Activated T-helper 9 cell treated with anti-CD3 and anti-CD28 coated beads, Interleukin-2, amount 50 U/mL, for 16 hours (primary cell): ENCODE measurements around the gene MAPK8.

ENCODE experiments used
- DNase-seq: peaks from one replicate; pipeline ENCODE4 v3.0.0-alpha.2; 2020; ENCODE audit warnings: low read depth

MAPK8 gene

GRCh38 chr10:48384699-48384982 lies 78.2 kb downstream of the MAPK8 start:
- no peak for DNase-seq

- no peak for DNase-seq
These were observed 82.8 kb downstream of the MAPK8 start for GRCh38 chr10:48389272-48389671.

- no peak for DNase-seq
These were observed 83.5 kb downstream of the MAPK8 start for GRCh38 chr10:48389846-48390557.

GRCh38 chr10:48390558-48390871 lies 84.0 kb downstream of the MAPK8 start:
- DNase-seq, result no peak

GRCh38 chr10:48390933-48391845 lies 84.7 kb downstream of the MAPK8 start:
- DNase-seq, result no peak

- no peak for DNase-seq
These were observed 85.5 kb downstream of the MAPK8 start for GRCh38 chr10:48391994-48392393.

GRCh38 chr10:48398261-48398660 lies 91.8 kb downstream of the MAPK8 start:
- no peak for DNase-seq

- no peak for DNase-seq
These were observed 92.6 kb downstream of the MAPK8 start for GRCh38 chr10:48399056-48399541.

GRCh38 chr10:48399551-48399950 lies 93.1 kb downstream of the MAPK8 start:
- DNase-seq, result no peak

GRCh38 chr10:48400129-48400849 lies 93.8 kb downstream of the MAPK8 start:
- no peak for DNase-seq

- no peak for DNase-seq
These were observed 94.4 kb downstream of the MAPK8 start for GRCh38 chr10:48400850-48401220.

GRCh38 chr10:48404646-48405045 lies 98.2 kb downstream of the MAPK8 start:
- no peak for DNase-seq

GRCh38 chr10:48406204-48406603 lies 99.7 kb downstream of the MAPK8 start:
- no peak for DNase-seq

- DNase-seq, result no peak
These were observed 100.2 kb downstream of the MAPK8 start for GRCh38 chr10:48406658-48407057.

- no peak for DNase-seq
These were observed 104.0 kb downstream of the MAPK8 start for GRCh38 chr10:48410503-48410902.

- no peak for DNase-seq
These were observed 105.0 kb downstream of the MAPK8 start for GRCh38 chr10:48411510-48411909.

- DNase-seq, result no peak
These were observed 105.6 kb downstream of the MAPK8 start for GRCh38 chr10:48412081-48412480.

GRCh38 chr10:48412933-48413332 lies 106.5 kb downstream of the MAPK8 start:
- no peak for DNase-seq

- no peak for DNase-seq
These were observed 107.7 kb downstream of the MAPK8 start for GRCh38 chr10:48414160-48414559.

GRCh38 chr10:48414778-48415177 lies 108.3 kb downstream of the MAPK8 start:
- no peak for DNase-seq

- no peak for DNase-seq
These were observed 110.2 kb downstream of the MAPK8 start for GRCh38 chr10:48416584-48417232.

- DNase-seq, result no peak
These were observed 110.9 kb downstream of the MAPK8 start for GRCh38 chr10:48417374-48417773.
